Measurements from ENCODE around the gene IL1RAP. TPM values are rescaled to one million over a fixed set of nuclear protein-coding genes. Genes with fewer than 3 reads are reported as not detected.

Gene IL1RAP
- total RNA-seq, 1 donor from 2014 or later = 12.3 TPM

Other genes starting within 250 kb of the IL1RAP start
- gene CLDN1, start 191.6 kb upstream of the IL1RAP start, total RNA-seq = 17.7 TPM
- not detected for gene CLDN16, start 125.9 kb upstream of the IL1RAP start, total RNA-seq
- not detected for gene TMEM207, start 64.2 kb upstream of the IL1RAP start, total RNA-seq

Data from tongue (tissue), 1 donor.